ENCODE results near the gene GRIK4.

Gene GRIK4

GRCh38 chr11:120837696-120838095 is 326.1 kb downstream of the GRIK4 start:
- no peak for DNase-seq (ENCODE audit: low read depth in 2 of 2)

DNA sequence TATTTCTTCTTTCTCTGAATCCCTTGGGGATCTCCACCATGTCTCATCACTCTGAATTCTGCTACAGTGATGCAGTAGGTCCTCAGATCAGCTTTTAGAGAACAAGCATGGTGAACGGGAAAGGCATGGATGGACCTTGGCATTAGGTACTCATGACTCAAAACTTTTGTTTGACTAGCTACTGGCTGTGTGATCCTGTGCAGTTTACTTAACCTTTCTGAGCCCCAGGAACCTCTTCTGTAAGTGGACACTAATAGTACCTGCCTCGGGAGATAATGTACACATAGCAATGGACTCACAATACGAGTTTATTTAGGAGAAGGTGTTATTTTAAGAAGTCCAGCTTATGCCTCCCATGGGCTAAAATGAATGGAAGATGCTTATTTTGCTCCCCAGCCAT is 327.7 kb downstream of the GRIK4 start:
- no peak for DNase-seq (ENCODE audit: low read depth in 2 of 2)

DNA sequence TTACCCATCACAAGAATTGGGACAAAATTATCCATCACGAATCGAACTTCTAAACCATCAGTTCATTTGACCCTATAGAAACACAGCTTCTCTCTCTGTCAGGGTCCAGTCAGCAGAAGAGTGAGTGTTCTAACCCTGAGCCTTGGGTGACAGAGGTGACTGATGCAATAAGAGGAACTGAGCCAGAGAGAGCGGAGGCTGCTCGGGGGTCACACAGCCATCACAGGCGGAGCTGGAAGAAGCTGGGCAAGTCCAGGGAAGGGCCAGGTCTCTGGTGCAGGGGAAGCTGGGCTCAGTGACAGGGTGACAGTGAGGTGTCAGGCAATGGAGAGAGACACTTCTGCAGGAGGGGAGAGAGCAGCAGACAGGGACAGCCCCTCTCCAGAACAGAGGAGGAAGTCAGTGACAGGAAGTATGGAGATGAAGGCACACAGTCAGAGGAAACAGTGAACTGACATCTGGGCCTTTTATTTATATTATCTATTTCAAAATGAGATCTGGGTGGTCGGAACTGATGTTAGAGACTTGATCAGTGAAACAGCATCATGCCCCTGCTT is 328.4 kb downstream of the GRIK4 start:
- DNase-seq (ENCODE audit: low read depth in 2 of 2), result no peak

- no peak for DNase-seq (ENCODE audit: low read depth in 2 of 2)
These were observed 329.1 kb downstream of the GRIK4 start for GRCh38 chr11:120840661-120841060.

- no peak for DNase-seq (ENCODE audit: low read depth in 2 of 2)
These were observed 329.5 kb downstream of the GRIK4 start for GRCh38 chr11:120841074-120841473.

DNA sequence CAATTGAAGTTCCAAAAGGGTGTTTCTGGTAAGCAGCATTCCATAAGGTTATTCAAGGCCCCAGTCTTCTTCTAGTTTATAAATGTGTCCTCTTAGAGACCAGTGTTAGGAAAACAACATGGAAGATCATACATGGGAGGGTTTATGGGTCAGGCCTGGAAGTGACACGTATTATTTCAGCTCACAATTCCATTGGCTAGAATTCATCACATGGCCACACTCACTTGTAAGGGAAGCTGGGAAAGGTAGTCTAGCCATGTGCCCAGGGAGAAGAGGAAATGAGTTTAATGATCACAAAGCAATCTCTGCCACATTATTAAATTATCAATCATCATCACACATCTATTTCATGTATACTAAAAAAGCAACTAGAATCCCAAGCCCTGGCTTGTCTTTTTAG is 330.6 kb downstream of the GRIK4 start:
- no peak for DNase-seq (ENCODE audit: low read depth in 2 of 2)

GRCh38 chr11:120853435-120853834 is 341.9 kb downstream of the GRIK4 start:
- no peak for DNase-seq (ENCODE audit: low read depth in 2 of 2)

DNA sequence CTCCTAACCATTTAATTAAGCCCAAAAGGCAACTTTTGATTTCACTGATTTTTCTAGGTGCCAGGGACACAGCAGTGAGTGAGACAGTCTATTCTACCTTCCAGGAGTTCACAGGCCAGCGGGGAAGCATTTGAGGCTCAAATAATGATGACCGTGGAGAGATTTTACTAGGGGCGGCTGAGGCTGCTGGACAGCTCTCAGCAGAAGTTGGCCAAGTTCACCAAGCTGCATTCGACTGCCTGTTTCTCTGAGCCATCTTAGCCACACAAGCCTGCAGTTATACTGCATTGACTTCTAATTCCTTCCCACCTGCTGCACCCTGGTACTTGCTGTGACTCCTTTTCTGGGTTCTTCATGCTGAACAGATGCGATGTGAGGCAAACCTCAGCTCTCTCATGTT is 343.4 kb downstream of the GRIK4 start:
- no peak for DNase-seq (ENCODE audit: low read depth in 2 of 2)

- no peak for DNase-seq (ENCODE audit: low read depth in 2 of 2)
These were observed 346.0 kb downstream of the GRIK4 start for GRCh38 chr11:120857508-120857907.

DNA sequence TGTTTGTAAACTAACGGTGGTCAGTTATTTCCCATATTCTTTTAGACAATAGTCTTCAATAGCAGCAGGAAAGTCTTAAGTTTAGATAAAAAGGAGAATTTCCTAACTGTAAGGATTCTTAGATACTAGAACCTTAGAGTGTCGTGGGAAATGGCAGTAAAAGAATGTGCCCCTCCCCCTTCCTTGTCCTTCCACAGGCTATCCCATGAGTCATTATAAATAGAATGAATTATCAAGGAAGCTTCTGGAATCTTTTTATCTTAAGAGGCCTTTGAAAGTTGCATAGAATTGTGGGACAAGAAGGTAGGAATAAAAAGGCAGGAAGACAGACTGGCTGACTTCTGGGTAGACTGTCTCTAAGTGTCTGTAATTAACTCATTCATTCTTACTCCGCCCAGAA is 347.2 kb downstream of the GRIK4 start:
- DNase-seq (ENCODE audit: low read depth in 2 of 2), result no peak

- DNase-seq (ENCODE audit: low read depth in 2 of 2), result no peak
These were observed 348.2 kb downstream of the GRIK4 start for GRCh38 chr11:120859552-120860295.

GRCh38 chr11:120863359-120863758 is 351.8 kb downstream of the GRIK4 start:
- no peak for DNase-seq (ENCODE audit: low read depth in 2 of 2)

DNA sequence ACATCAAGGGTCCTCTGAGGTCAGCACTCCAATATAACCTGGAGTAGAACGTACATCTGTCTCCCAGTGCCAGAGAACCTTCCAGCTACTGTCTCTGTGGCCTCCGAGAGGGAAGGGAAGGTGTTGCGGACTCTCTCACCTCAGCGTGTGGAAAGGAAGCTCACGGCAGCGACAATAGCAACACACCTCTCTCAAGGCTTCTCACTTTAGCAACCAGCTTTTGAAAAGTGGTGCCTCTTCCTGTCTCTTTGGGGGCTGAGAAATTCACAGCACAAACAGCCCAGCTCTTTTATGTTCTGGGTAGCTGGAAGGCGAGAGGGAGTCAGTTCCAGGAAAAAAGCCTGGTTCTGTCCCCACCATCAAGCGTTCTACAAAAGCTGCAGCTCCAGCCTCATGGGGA is 355.5 kb downstream of the GRIK4 start:
- no peak for DNase-seq (ENCODE audit: low read depth in 2 of 2)

GRCh38 chr11:120867531-120867930 is 356.0 kb downstream of the GRIK4 start:
- DNase-seq (ENCODE audit: low read depth in 2 of 2), result no peak

DNA sequence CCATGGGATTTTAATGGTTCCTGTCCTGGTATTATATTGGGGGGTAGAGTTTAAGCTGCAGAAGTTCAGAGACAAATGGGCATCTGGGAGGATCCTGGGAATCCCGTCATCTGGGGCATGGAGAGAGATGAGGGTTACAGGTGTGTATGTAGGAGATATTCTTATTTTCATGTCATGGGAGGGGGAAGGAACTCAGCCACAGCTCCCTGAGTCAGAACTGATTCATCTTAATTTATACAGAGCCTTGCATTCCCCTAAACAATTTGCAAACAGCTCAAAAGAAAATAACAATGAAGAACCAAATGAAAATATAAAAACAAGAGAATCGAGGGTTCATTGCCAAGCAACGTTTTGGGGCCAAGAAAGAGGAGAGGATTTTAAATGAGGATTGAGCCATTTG is 356.4 kb downstream of the GRIK4 start:
- DNase-seq (ENCODE audit: low read depth in 2 of 2), result no peak

DNA sequence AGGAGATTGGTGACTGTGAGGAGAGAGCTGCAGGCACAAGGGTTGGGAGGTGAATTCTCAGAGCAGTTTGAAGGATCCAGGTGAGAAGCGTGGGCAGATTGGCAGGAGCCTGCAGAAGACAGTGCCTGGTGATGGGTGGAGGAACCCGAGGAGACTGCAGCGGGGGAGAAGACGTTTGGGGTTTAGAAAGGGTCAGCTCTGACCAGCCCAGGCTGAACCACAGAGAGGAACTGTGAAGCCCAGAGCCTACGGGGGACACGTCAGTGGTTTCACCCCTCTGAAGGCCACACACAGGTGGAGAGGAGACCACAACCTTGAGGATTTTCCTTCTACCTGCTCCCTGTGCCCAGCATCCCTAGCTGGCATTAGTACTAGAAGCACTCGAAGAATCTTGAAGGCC is 357.5 kb downstream of the GRIK4 start:
- DNase-seq (ENCODE audit: low read depth in 2 of 2), result no peak

DNA sequence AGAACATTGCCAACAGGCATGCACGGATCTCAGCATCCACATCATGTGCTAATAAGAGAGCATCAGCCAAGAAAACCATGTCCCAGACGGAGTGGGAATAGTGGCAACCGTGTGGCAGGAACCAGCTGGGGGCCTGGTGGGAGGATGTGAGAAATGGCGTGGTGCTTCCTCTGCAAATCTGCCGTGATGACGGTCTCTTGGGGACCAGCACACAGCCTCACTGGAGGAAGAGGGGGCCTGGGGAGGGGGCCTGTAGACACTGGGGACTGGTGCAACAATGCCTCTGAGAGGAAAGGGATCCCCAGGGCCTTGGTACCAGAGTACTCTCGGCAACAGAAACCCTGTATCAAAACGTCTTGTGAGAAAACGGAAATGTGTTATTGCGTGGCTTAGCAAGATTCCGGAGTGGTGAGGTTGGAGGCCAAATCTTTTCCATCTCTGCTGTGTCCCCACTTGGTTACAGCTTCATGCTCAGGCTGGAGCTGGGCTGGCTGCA is 358.0 kb downstream of the GRIK4 start:
- DNase-seq (ENCODE audit: low read depth in 2 of 2), result no peak

DNA sequence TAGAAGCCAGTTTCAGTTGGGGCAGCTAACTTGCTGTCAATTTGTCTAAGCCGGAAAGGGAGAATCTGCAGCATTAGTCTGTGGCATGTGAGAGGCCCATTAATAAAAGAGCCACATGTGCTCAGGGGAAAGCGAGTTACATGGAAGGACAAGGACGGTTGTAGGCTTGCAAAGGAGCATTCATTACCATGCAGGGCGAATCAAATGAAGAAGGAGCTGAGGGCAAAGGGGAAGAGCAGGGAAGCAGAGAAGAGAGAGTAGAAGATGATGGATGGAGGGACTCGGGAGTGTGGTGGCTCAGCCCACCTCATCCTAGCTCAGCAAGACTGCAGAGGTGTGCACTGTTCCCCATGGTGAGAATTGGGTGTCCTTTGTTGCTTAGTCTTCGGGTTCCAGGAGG is 359.6 kb downstream of the GRIK4 start:
- no peak for DNase-seq (ENCODE audit: low read depth in 2 of 2)

DNA sequence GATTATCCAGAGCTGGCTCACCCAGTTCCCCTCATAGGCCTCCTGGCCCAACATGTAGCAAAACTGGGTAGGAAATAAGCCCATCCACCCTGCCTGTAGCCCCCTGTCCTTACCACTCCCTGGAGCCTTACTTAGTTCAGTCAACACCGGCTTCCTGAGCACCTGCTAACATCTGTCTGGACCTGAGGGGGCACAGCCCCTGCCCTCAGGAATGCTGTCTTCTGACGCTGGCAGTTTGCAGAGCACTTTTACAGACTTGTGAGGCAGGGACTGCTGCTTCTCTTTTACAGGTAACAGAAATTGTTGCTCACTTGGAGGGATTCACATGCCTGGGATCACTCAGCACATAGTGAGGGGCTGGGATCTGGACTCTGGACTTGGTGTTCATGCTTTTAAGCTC is 360.4 kb downstream of the GRIK4 start:
- DNase-seq (ENCODE audit: low read depth in 2 of 2), result no peak

DNA sequence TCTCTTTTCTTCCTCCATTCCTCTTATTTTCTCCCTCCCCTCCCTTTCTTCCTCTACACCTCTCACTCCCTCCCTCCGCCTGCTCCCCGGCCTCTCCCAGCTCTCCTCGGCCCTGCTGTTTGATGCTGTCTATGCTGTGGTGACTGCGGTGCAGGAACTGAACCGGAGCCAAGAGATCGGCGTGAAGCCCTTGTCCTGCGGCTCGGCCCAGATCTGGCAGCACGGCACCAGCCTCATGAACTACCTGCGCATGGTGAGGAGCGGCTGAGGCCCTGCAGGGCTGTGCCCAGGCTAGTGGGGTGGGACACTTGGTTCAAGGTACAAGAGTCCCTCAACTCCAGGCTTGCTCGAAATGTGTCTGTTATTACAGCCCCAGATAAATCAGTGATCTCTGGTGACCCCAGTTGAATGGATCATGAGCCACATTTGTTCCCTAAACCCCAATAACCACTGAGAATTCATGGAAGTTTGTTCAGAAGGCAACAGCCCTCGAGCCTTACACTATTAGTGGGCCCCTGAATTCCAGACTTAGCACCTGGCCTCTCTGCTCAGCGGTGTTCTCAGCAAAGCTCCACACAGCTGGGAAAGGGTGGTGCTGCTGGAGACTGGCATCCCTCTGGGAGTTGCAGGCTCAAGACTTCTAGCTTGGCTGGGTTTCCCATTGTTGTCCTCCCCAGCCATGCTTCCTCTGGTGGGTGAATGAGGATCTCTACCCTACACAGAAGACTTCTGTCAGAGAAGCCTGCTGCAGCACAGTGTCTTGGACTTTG is 362.6 kb downstream of the GRIK4 start:
- DNase-seq (ENCODE audit: low read depth in 2 of 2), result no peak

GRCh38 chr11:120875986-120876385 is 364.4 kb downstream of the GRIK4 start:
- DNase-seq (ENCODE audit: low read depth in 2 of 2), result no peak

GRCh38 chr11:120877746-120878365 is 366.3 kb downstream of the GRIK4 start:
- no peak for DNase-seq (ENCODE audit: low read depth in 2 of 2)

All from stimulated activated CD8-positive, alpha-beta memory T cell treated with anti-CD3 and anti-CD28 coated beads, Interleukin-15, amount 100 ng/mL, for 4 hours (primary cell).